Thoracic aorta (tissue), 2 donors: ENCODE results near the gene PLEKHH1. TPM values are rescaled to one million over a fixed set of nuclear protein-coding genes. Genes with fewer than 3 reads are reported as not detected.

Experiments used
- ATAC-seq: fragments of 150-250 bp; one replicate; pipeline ENCODE4 v1.8.0; 2017; ENCODE audit warnings: low read depth; ENCODE audit not compliant: insufficient number of reproducible peaks, low FRiP score
- DNase-seq: peaks from one replicate; pipeline ENCODE4 v3.0.0-alpha.2; 2020; ENCODE audit warnings: low spot score
- H3K27ac ChIP-seq, 2 donors: fragments of 200-600 bp; sonication (generic); 1 replicate in 1 of 2; 2 replicates in 1 of 2; pipeline ENCODE4 v1.5.1; 2016; ENCODE audit warnings: mild to moderate bottlenecking in 2 of 2, moderate library complexity in 2 of 2
- H3K27me3 ChIP-seq: fragments of 200-600 bp; sonication (generic); replicated peaks from 2 replicates; pipeline ENCODE4 v1.6.0; 2016; ENCODE audit warnings: mild to moderate bottlenecking; ENCODE audit not compliant: insufficient read depth
- H3K36me3 ChIP-seq: fragments of 200-600 bp; sonication (generic); one replicate; pipeline ENCODE4 v1.5.1; 2016
- H3K4me1 ChIP-seq, 2 donors: fragments of 200-600 bp; sonication (generic); 1 replicate in 1 of 2; 2 replicates in 1 of 2; pipeline versions ENCODE4 v1.5.1 to v1.6.0; 2016; ENCODE audit warnings: low read depth in 2 of 2, mild to moderate bottlenecking in 1 of 2; ENCODE audit not compliant: control insufficient read depth in 1 of 2
- H3K4me3 ChIP-seq: fragments of 200-600 bp; sonication (generic); 2 replicates; pipeline ENCODE4 v1.5.1; 2016; ENCODE audit warnings: mild to moderate bottlenecking
- H3K9me3 ChIP-seq: fragments of 200-600 bp; sonication (generic); 2 replicates; pipeline ENCODE4 v1.5.1; 2016
- total RNA-seq, 2 donors: library from RNA; depleted of rRNA; stranded (reverse); fragments of >200 nt; gene quantifications; one replicate each; pipeline versions ENCODE4 v1.1.0 to v1.2.3, GENCODE V29; 2016
- TF ChIP-seq, protein P1 (sequence below): fragments of 200-600 bp; sonication (generic); IDR thresholded peaks from one replicate; pipeline ENCODE4 v1.5.1; 2019; ENCODE audit warnings: antibody characterized with exemption

Gene PLEKHH1
- total RNA-seq, 2 donors from 2014 or later: 1.4 to 3.8 TPM

DNA sequence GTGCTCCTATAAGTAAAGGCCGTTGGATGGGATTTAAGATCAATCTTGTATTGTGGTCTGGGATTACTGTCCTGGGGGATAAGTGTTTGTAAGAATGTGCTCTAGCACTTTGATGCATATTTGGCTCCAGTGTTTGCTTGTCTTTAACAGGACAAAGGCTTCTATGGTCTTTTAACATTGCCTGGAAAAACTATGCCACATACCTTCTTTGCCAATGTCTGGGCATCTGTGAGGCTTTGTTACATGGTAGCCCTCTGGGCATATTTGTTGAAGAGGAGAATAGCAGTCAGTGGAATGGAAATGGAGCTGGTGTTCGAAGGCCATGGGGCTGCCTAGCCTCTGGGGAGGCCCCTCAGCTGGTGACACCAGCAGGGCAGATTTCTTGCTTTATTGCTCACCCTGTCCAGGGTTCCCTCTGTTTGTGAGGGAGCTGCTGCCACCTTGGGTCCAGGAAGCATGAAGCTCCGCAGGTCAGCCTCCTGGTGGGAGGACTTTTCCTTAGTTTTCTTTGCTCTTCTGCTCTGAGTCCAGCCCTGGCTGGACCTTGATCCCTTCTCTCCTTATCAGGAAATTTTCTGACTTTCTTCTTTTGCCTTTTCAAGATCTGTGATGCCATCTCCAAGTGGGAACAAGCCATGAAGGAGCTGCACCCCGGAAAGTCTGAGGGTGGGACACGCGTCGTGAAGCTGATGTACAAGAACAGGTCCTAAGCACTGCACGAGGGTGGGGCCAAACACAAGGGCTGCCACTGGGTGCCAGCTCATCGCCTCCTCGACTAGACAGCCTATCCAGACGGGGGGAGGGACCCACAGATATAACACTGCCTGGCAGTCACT lies 47.5 kb downstream of the PLEKHH1 start:
- Histone ChIP-seq H3K27ac (no peak overlapping the region), H3K36me3 (peaks cover 5% of the 10 kb centered on the region), H3K9me3 (no peaks in the 10 kb centered on the region), H3K4me3 (no peak overlapping the region), H3K4me1 (no peaks in the 10 kb centered on the region), H3K27me3 (no peaks in the 10 kb centered on the region)
- DNase-seq (no peak), ATAC-seq (no peak)
- TF ChIP-seq, protein P1, sequence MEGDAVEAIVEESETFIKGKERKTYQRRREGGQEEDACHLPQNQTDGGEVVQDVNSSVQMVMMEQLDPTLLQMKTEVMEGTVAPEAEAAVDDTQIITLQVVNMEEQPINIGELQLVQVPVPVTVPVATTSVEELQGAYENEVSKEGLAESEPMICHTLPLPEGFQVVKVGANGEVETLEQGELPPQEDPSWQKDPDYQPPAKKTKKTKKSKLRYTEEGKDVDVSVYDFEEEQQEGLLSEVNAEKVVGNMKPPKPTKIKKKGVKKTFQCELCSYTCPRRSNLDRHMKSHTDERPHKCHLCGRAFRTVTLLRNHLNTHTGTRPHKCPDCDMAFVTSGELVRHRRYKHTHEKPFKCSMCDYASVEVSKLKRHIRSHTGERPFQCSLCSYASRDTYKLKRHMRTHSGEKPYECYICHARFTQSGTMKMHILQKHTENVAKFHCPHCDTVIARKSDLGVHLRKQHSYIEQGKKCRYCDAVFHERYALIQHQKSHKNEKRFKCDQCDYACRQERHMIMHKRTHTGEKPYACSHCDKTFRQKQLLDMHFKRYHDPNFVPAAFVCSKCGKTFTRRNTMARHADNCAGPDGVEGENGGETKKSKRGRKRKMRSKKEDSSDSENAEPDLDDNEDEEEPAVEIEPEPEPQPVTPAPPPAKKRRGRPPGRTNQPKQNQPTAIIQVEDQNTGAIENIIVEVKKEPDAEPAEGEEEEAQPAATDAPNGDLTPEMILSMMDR: no peak

DNA sequence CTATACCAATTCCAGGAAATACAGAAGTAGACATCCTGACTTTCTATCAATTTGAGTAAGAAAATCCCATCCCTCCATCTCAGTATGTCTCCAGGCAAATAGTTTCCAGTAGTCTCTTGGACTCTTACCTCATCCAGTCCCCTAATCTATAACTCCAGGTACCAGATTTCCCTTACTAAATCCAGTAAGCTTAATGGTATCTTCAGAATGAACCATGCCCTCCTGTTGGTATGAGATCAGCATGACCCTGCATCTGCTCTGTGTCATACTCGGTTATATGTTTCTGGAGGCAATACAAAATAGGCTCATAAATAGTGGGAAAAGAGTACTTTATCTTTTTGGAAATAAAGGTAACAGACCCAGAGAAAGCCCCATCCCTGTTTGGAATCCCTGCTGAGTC lies 48.6 kb downstream of the PLEKHH1 start:
- H3K36me3 ChIP-seq: peaks cover 5% of the 10 kb centered on the region

DNA sequence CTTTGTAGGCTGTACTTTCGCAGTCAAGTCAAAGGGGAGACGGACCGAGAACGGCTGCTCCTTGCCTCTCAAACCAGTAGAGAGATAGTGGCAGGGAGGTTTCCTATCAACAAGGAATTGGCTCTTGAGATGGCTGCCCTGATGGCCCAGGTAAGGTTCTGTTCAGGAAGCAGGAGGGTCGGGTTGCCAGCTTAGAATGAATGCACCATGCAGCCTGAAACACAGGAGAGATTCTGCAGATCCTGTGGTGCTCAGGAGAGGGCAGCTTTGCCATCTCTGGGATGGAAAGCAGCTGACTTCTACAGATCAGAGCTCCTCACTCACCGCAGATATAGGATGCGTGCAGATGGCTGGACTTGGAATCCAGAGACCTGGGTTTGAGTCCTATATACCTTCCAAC lies 49.0 kb downstream of the PLEKHH1 start:
- Histone ChIP-seq H3K27ac (no peak overlapping the region), H3K9me3 (no peaks in the 10 kb centered on the region), H3K27me3 (no peaks in the 10 kb centered on the region), H3K4me3 (no peak overlapping the region), H3K36me3 (peaks cover 5% of the 10 kb centered on the region), H3K4me1 (no peaks in the 10 kb centered on the region)
- ATAC-seq (no peak), DNase-seq (no peak)
- TF ChIP-seq, protein P1: no peak

More for the DNA sequence above, 48.6 kb downstream of the PLEKHH1 start:
- no peaks in the 10 kb centered on the region for H3K9me3 ChIP-seq
- ATAC-seq (no peak), DNase-seq (no peak)
- H3K4me1 ChIP-seq: no peaks in the 10 kb centered on the region
- H3K27me3 ChIP-seq: no peaks in the 10 kb centered on the region
- H3K4me3 ChIP-seq: no peak overlapping the region
- H3K27ac ChIP-seq: no peak overlapping the region
- TF ChIP-seq, protein P1: no peak

DNA sequence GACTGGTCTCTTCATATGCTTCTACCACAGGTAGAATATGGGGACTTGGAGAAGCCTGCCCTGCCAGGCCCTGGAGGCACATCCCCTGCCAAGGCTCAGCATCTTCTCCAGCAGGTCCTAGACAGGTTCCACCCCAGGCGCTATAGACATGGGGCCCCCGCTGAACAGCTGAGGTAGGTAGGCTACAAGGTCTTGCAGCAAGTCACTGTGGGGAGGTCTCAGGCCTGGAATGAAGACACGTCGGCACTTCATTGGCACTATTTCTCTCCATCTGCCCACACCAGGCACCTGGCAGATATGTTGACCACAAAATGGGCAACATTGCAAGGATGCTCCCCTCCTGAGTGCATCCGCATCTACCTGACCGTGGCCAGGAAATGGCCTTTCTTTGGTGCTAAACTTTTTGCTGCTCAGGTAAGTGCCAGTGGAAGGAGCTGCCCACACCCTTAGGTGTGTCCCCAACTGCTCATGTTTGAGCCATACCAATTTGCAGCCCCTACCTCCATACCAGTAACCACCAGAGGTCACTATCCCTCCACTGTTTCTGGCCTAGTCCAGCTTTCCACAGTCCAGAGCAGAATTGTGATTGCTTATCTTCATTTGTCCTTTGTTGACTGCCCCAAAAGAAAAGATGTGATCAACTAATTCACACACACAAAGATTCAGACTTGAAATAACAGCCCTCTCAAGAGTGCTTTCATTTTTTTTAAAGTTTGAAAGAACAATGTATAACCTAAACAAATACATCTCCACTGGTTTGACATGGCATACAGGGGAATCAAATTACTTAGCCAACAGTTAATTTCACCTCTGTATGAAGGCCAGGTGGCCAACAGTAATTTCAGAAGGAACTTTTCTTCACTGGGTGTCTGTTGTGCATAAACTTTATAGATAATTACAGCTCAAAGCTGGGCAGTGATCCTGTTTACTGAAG lies 50.9 kb downstream of the PLEKHH1 start:
- no peak for DNase-seq
- Histone ChIP-seq H3K27me3 (no peaks in the 10 kb centered on the region), H3K9me3 (no peaks in the 10 kb centered on the region), H3K4me3 (no peak overlapping the region), H3K36me3 (peaks cover 8% of the 10 kb centered on the region), H3K4me1 (no peaks in the 10 kb centered on the region), H3K27ac (no peak overlapping the region)
- no peak for ATAC-seq
- TF ChIP-seq, protein P1: peak; percentile 48

DNA sequence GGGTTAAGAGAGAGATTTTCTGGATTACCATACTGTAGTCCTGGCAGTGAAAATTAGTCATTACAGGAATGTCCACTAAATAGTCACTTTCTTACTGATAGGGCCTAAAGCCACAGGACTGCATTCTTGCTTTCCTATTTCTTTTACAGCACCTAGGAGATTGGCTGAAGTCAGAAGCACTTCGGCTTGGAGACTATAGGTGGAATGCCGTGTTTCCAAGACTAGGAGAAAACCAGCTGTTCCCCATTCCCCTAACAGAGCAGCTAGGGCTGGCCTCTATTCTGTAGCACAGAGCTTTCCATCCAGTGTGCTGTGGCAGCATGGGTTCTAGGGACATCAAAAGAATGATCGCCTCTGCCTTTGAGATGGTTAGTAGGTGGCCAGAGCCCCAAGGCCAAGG lies 51.9 kb downstream of the PLEKHH1 start:
- Histone ChIP-seq H3K4me1 (no peaks in the 10 kb centered on the region), H3K27me3 (no peaks in the 10 kb centered on the region), H3K4me3 (no peak overlapping the region), H3K36me3 (peaks cover 15% of the 10 kb centered on the region), H3K27ac (no peak overlapping the region), H3K9me3 (no peaks in the 10 kb centered on the region)
- TF ChIP-seq, protein P1: no peak
- DNase-seq (no peak), ATAC-seq (no peak)
